Left lobe of liver (tissue), 2 donors: ENCODE data around the gene DDI2. TPM values are rescaled to one million over a fixed set of nuclear protein-coding genes. Genes with fewer than 3 reads are reported as not detected.
"Not testable (repeated sequence)": the region's sequence is repeated elsewhere in the genome, so short reads cannot be mapped to it uniquely, and the experiment has no call there.

Experiments used
- ATAC-seq: fragments of 200-7000 bp; cut with Tn5 transposase; one replicate; pipeline ENCODE4 v1.9.1; 2020; ENCODE audit warnings: mild to moderate bottlenecking, moderate library complexity
- DNase-seq: peaks from one replicate; pipeline ENCODE4 v3.0.0-alpha.2; 2020; ENCODE audit warnings: low spot score
- total RNA-seq: library from RNA; stranded (reverse); gene quantifications from one replicate; pipeline ENCODE4 v1.2.1, GENCODE V29; 2021
- donor health status: DM: no; HTN: no; CAD: no; lungs with moderate emphysema.
- donor health status: DM: no; HTN: yes; CAD: no.

Gene DDI2
- total RNA-seq, 1 donor from 2014 or later: 50.1 TPM

DNA sequence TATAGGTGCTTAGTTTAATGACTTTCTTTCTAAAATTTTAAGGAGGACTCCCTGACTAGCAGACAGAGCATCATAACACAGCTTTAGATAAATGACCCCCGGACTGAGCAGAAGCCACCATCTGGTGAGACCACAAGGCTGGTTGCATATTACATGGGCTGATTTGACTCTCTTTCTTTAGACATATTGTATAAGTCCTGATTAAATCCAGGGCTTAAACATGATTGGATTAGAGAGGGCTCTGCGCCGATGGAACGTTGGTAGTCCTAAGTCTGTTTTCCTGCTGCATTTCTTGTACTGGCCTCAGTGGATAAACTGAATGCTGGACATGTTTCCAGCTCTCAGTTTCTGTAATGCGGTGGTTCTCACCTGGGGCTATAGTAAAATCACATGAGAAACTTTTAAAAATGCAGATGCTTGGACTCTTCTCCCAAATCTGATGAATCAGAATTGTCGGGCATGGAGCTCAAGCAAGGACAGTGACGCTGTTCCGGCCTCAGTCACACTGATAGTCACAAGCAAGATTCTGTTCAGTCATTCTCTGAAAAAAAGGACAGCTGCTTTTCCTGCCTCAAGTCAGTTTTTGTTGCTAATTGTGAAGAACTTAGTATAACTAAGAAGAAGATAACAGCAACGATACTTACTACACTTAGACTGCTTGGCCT is 16.6 kb downstream of the DDI2 start:
- ATAC-seq (no peak), DNase-seq (no peak)

DNA sequence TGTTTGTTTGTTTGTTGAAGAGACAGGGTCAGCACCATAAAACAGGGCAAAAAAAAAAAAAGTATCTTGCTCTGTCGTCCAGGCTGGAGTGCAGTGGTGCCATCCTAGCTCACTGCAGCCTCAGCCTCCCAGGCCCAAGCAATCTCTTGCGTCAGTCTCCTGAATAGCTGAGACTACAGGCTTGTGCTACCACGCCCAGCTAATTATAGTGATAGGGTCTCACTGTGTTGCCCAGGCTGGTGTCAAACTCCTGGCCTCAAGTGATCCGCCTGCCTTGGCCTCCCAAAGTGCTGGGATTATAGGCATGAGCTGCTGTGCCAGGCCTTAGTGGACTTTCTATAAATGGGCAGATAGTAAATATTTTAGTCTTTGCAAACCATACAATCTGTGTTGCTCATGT is 19.2 kb downstream of the DDI2 start:
- DNase-seq (no peak), ATAC-seq (no peak)

DNA sequence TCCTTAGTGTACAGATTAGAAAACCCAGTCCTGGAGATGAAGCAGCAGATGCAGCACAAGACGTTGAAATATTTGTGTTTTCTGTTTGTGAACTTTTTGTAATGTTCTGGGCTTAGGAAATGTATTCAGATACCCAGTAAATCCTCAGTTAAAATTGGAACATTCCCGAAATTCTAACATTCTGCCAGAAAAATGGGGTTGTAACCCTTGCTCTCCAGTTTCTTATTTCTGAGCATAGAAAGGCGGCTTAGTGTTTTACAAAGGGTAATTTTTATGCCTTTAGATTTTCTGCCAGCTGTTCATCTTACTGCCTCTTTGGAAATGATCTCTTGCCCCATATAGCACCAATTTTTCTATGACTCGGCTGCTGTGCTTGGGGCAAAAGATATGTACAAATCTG is 20.6 kb downstream of the DDI2 start:
- ATAC-seq (no peak), DNase-seq (no peak)

DNA sequence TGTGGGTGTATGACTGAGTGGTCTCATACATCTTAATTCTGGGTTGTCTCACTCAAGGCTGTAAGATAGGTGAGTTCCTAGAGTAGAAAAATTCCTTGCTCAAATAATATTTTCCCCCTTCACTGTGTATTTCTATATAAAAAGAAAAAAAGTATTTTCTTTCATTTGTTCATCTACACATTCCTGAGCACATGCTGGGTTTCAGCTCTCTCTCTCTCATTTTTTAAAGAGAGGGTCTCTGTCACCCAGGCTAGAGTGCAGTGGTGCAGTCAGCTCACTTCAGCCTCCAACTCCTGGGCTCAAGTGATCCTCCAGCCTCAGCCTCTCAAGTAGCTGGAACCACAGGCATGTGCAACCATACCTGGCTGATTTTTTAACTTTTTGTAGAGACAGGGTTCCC is 22.0 kb downstream of the DDI2 start:
- DNase-seq: no peak
- no peak for ATAC-seq

DNA sequence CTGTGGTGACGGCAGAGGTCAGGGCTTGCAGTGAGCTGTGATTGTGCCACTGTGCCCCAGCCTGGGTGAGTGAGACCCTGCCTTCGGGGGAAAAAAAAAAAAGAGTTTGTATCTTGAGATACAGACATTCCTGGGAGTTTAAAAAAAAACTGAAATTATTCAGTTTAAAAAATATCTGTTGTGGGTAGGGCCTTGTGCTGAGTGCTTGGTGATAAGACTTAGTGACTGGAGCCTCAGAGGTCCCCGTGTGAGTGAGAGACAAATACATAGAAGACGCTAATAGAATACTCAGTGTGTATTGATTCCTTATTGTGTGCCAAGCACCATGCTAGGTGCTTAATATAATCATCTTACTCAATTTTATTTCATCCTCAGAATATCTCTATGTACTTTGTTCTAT is 22.7 kb downstream of the DDI2 start:
- DNase-seq: no peak
- ATAC-seq: no peak

DNA sequence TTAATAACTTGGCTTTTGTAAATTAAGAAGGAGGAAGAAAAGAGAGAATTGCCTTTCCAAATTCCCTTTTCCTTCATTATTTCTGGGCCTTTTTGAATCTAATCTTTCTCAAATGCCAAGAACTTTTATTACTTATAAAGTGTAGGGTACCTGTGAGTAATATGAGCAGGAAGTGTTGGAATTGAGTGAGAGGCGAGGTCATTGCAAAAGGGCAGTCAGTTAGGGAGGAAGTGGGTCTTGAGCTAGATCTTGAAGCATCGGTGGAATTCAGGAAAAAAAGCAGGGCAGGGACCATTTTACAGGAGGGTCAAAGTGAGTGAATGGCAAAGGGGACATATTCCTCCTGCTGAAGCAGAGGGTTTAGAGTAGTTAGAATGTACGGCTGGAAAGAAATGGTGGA is 23.4 kb downstream of the DDI2 start:
- DNase-seq (no peak), ATAC-seq (no peak)

DNA sequence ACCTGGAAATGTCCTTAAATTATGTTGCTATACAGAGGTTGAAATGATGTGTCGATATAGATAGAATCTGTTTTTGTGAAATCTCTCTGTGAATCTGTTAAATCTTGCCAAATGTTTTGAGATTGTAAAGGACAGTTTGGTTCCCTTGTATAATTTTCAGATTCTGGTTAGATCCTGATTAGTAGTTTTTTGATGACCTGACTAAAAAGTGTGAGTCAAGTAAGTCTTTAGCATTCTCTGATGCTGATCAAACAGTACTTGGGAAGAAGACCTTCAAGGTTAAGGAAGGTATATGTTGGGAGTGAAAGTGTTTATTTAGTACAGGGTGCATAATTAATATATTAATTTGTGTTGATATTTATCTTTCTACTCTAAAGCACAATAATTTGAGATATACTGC is 32.7 kb downstream of the DDI2 start:
- no peak for DNase-seq
- no peak for ATAC-seq

DNA sequence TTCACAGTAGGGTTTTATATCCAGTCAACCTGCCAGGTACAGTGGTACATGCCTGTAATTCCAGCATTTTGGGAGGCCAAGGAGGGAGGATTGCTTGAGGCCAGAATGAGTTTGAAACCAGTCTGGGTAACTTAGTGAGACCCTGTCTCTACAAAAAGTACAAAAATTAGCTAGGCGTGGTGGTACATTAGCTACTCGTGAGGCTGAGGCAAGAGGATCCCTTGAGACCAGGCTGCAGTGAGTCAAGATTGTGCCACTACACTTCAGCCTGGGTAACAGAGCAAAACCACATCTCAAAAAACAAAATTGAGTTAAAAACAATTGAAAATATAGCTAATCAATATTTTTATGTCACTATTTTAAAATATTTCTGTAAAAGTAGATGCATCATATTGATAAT is 33.2 kb downstream of the DDI2 start:
- ATAC-seq: no peak
- DNase-seq: no peak

DNA sequence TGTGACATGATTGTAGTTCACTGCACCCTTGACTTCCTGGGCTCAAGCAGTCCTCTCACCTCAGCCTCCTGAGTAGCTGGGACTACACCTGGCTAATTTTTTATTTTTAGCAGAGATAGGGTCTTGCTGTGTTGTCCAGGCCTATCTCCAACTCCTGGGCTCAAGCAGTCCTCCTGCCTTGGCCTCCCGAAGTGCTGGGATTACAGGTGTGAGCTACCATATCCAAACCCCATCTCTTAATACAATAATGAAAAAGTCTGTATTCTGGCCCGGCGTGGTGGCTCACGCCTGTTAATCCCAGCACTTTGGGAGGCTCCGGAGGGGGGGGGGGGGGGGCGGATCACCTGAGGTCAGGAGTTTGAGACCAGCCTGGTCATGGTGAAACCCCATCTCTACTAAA is 34.9 kb downstream of the DDI2 start:
- not testable (repeated sequence) for DNase-seq, ATAC-seq

DNA sequence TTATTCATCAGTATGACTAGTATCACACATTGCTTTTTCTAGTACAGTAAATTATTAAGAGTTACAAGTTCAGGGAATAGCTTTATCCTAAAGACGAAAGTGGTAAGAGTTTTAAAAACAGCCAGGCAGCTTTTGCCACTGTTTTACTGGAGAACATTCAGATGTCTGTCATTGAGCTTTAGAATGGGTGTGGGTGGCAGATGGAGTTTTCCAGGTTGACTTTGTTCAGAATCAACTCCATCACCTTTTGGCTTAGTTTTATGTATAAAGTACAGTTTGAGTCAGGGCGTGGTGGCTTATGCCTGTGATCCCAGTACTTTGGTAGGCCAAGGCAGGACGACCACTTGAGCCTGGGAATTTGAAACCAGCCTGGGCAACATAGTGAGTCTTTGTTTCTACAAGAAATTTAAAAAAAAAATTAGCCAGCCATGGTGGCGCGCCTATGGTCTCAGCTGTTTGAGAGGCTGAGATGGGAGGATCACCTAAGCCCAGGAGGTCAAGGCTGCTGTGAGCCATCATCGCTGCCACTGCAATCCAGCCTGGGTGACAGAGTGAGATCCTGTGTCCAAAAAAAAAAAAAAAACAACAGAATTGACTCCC is 36.9 kb downstream of the DDI2 start:
- DNase-seq: no peak
- no peak for ATAC-seq

DNA sequence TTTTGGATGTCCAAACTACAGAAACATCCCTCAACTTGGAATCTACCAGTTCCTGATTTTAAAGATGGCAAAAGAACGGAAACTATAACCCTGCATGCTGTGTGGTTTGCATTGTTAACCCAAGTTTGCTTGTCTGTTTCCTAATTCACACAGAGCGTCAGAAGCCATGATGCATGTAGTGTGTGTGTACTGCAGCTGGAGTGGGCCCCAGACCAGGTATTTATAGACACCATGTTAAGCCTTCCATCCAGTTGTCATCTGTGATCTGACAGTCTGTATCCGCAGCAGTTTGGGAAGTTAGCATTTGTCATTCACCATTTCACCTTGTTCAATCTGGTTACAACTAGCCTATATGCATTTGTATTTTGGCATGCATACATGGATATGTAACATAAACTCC is 39.2 kb downstream of the DDI2 start:
- DNase-seq (no peak), ATAC-seq (no peak)

DNA sequence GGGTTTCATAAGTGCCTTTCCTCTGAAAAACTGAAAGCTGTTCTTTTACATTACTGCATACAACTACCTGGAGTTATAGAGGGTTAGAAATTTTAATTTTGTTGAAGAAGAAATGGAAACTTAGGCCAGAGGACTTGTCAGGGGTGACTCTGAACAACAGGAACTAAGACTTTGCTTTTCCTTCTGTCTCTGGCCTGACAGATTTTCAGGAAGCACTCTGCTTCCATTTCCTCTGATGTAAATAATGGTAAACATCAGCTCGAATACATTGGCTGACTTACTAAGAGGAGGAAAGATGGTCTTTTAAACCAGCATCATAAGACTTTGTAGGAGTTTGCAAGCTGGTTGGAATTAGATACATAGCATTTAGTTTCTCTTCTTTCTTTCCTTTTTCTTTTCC is 39.8 kb downstream of the DDI2 start:
- ATAC-seq: no peak
- no peak for DNase-seq

DNA sequence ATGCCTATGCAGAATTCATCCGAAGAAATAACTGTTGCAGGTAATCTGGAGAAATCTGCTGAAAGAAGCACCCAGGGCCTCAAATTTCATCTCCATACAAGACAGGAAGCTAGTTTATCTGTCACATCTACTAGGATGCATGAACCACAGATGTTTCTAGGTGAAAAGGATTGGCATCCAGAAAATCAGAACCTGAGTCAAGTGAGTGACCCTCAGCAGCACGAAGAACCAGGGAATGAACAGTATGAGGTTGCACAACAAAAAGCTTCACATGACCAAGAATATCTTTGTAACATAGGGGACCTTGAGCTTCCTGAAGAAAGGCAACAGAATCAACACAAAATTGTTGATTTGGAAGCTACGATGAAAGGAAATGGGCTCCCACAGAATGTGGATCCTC is 42.9 kb downstream of the DDI2 start:
- DNase-seq: no peak
- peak; percentile 26 for ATAC-seq

DNA sequence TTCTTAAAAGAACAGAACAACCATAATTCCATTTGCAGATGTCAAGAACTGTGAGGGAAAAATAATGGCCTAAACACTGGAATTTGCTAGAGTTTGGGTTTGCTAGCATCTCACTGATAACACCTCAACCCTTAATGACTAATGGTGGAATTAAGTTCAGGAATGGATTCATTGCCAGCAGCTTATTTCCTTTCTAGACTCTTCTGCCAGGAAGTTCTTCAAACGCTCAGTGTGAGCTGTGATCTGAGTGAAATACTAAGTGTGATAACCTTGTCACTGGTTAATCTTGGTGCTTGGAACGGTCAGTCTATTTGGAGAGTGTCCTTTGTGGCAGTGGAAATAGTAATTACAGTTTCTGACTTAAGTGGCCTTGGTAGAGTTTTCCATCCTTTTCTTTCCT is 45.2 kb downstream of the DDI2 start:
- ATAC-seq (no peak), DNase-seq (no peak)

DNA sequence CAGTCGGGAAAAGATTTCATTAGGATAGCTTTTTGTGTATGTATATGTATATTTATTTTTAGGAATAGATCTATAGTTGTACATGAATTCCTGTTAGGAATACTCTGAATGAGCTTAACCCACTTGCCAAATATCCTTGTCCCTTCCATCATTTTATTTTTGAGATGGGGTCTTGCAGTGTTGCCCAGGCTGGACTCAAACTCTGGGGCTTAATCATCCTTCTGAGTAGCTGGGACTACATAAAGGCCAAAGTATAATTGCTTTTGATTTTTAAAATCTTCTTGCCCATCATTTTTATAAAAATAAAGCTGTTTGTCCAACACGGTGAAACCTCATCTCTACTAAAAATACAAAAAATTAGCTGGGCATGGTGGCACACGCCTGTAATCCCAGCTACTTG is 46.7 kb downstream of the DDI2 start:
- ATAC-seq: no peak
- no peak for DNase-seq

DNA sequence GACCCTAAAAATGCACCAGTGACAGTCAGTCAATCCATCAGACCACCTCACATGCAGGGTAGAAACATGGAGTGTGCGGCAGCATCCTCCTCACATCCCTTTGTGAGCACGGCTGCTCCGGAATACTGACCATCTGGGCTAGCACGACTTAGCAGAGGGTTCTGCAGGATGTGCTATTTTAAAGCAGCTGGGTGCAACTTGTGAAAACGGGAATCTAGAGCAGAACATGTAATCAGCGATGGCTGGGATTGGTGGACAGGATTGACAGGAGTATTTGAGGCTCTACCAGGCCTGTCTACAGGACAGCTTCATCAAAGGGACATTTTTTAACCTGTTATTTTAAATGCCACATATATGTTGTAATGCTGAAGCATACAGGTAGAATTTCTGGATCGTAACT is 50.1 kb downstream of the DDI2 start:
- ATAC-seq: peak; percentile 18
- DNase-seq: no peak

DNA sequence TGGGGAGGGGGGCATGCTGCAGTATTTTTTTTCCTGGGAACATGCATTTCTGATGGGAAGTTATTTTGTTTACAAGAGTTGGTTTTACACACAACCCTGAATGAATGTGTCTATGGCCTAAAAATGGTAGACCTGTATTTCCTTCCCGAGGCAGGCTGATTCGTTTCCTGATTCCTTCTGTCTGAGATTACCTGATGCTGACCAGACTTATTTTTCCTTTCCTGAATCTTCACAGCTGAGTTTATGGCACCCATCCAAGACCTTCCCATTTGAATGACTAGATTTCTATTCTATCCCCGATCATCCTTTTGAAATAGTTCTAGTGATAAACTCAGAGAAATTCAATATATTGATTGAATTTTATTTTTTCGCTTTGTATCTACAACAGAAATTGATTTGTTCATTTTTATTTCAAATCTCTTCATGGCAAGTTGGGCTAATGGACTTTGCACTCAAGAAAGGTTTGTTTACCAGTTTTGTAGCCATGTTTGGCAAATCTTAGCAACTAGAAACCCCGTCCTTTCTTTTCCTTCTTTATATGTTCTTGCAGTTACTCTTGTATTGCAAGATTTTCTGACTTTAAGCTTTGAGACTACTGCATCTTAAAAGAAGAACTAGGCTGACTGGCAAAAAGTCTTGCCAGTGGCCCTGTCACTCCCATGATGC is 51.0 kb downstream of the DDI2 start:
- no peak for ATAC-seq
- no peak for DNase-seq

DNA sequence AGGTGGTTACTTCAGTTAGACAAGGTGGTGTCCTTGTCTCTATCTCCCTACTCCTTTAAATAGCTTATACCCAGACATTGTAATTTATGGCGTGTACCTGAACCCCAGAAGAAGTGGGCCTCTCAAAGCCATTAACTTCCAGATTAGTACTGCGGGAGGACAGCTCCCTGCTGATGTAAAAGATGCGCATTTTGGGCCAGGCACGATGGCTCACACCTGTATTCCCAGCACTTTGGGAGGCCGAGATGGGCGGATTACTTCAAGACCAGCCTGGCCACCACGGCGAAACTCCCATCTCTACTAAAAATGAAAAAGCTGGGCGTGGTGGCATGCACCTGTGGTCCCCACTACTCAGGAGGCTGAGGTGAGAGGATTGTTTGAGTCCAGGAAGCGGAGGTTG is 51.8 kb downstream of the DDI2 start:
- ATAC-seq: no peak

DNA sequence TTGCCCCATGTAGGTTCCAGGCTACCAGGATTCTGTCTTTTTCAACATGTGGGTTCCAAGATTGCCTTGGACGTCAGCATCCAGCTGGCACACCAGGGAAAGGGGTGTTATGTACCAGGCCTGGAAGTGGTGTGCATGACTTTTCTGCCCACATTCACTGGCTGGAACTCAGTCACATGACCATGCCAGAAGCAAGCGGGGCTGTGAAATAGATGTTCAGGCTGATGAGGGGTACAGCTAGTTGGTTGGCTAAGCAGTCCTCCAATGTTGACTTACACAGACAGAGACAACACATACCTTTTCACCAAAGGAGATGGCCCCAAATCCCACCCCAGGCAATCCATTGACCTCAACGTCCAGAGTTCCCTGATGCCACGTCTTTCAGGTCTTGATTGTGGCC is 52.6 kb downstream of the DDI2 start:
- no peak for DNase-seq
- ATAC-seq: no peak

More for the DNA sequence above, 51.8 kb downstream of the DDI2 start:
- no peak for DNase-seq

DNA sequence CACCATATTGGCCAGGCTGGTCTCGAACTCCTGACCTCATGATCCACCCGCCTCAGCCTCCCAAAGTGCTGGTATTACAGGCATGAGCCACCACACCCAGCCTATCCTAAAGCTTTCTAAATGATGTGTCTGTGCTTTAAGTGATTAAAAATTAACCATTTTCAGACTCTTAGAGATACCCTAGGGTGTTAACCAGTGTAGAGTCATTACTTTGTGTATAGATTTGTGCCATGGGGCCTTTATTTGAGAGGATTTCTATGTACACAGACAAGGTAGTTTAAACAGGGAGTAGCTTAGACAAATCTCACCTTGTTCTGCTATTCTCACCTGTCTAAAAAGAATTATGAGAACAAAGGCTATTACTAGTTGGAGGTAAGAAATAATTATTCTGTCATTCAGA is 54.2 kb downstream of the DDI2 start:
- no peak for ATAC-seq
- DNase-seq: no peak

DNA sequence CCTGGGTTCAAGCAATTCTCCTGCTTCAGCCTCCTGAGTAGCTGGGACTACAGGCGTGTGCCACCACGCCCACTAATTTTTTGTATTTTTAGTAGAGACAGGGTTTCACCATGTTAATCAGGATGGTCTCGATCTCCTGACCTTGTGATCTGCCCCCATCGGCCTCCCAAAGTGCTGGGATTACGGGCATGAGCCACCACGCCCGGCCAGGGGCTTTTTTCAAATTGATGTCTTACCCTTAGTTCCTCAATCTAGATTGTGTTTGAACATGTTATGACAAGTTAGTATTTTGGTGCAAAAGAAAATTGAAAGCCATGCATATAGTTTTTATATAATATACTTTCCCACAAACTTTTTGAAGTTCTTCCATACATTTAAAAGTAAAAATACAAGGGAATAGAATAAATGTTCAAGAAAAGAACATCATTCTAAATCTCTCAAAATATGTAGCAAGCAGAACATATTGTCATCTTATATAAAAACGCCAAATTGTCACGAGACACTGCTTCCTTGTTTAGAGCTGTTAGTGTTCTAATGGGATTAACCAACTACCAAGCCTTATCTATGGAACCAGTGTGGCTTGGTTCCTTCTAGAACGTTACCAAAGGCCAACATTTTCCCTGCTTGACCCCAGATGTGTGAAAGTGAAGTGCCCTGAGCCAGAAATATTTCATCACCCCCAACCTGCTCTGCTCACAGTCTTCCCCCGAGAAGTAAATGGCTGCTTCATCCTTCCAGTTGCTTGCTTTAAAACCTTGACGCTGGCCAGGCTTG is 57.3 kb downstream of the DDI2 start:
- peak; percentile 19 for ATAC-seq
- DNase-seq: no peak

DNA sequence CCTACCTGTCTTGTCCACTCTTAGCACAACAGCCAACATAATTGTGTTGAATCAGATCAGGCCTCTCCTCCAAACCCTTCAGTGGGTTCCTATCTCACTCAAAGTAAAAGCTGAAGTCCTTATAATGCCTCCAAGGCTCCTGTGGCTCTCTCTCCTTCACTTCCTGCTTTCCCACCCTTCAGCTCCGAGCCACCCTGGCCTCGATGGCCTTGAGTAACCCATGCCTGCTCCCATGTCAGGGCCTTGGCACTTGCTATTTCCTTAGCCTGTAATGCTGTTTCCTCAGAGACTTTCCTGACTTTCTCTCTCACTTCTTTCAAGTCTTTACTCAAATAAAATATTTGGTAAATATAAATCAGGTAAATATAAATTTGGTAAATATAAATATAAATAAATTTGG is 58.8 kb downstream of the DDI2 start:
- peak; percentile 45 for ATAC-seq
- no peak for DNase-seq
